22Rv1 (cell line): ENCODE data around the gene NEURL4.
"Not testable (repeated sequence)": the region's sequence is repeated elsewhere in the genome, so short reads cannot be mapped to it uniquely, and the experiment has no call there.

Experiments used
- CTCF ChIP-seq: fragments of 450-650 bp; IDR thresholded peaks from 2 replicates; pipeline ENCODE4 v1.5.1; 2017; ENCODE audit warnings: mild to moderate bottlenecking
- ZFX ChIP-seq: fragments of 450-650 bp; IDR thresholded peaks from 2 replicates; pipeline ENCODE4 v1.6.1; 2017; ENCODE audit warnings: antibody characterized with exemption, borderline replicate concordance

GRCh38 chr17:7368599-7368994, 39.5 kb upstream of the NEURL4 start:
- not testable (repeated sequence) for TF ChIP-seq CTCF, ZFX
